ENCODE measurements around the gene CFAP99. TPM values are rescaled to one million over a fixed set of nuclear protein-coding genes. Genes with fewer than 3 reads are reported as not detected.
A peak's percentile ranks its signal among the peaks of the same experiment; 100 is the strongest.

Gene CFAP99
- total RNA-seq, 1 donor from 2014 or later = not detected

DNA sequence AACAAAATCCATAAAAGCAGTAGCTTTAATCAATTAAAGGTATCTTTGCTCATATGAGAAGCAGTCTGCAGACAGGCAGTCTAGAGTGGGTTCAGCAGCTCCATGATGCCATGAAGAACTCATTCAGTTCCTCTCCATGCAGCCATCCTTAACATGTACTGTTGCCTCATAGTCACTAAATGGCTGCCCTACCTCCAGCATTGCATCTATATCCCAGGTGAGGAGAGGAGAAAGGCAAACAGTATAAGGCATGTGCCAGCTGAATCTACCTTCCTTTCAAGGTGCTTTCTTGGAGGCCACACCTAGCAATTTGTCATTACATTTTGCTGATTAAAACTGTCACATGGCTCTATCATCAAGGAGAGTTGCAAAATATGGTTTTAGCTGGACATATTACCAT, 13.2 kb downstream of the CFAP99 start:
- no peak for DNase-seq (ENCODE audit: low read depth)
- TF ChIP-seq, protein P1, sequence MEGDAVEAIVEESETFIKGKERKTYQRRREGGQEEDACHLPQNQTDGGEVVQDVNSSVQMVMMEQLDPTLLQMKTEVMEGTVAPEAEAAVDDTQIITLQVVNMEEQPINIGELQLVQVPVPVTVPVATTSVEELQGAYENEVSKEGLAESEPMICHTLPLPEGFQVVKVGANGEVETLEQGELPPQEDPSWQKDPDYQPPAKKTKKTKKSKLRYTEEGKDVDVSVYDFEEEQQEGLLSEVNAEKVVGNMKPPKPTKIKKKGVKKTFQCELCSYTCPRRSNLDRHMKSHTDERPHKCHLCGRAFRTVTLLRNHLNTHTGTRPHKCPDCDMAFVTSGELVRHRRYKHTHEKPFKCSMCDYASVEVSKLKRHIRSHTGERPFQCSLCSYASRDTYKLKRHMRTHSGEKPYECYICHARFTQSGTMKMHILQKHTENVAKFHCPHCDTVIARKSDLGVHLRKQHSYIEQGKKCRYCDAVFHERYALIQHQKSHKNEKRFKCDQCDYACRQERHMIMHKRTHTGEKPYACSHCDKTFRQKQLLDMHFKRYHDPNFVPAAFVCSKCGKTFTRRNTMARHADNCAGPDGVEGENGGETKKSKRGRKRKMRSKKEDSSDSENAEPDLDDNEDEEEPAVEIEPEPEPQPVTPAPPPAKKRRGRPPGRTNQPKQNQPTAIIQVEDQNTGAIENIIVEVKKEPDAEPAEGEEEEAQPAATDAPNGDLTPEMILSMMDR (conservative IDR thresholded peaks at IDR 0.05; ENCODE audit: low read depth, low read length) = no peak
- no peak overlapping the region for H3K4me3 ChIP-seq (ENCODE audit: low read depth, low read length)

DNA sequence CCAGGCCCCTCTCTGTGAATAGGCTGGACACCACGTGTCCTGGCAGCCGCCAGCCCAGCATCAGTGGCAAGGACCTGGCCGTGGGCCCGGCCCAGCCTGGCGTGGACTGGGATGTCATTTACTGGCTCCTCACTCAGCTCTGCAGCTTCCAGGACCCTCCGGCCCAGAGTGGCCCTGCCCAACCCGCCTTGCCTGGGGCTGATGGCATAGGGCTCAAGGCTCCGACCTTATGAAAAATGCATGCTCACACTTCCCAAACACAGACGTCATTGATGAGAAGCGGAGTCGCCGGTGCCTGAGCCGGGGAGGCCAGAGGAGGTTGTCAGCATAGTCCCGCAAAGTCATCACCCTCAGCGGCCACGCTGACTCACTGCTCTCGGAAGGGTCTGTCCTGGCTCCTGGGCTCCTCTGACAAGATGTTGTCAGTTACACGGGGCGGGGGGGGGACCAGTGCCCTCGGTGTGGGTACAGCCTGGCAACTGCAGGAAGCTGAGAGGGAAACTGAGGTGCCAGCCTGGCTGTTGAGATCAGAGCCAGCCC, 14.3 kb downstream of the CFAP99 start:
- H3K4me3 ChIP-seq (ENCODE audit: low read depth, low read length) = no peak overlapping the region
- TF ChIP-seq, protein P1 (conservative IDR thresholded peaks at IDR 0.05; ENCODE audit: low read depth, low read length) = no peak
- no peak for DNase-seq (ENCODE audit: low read depth)

DNA sequence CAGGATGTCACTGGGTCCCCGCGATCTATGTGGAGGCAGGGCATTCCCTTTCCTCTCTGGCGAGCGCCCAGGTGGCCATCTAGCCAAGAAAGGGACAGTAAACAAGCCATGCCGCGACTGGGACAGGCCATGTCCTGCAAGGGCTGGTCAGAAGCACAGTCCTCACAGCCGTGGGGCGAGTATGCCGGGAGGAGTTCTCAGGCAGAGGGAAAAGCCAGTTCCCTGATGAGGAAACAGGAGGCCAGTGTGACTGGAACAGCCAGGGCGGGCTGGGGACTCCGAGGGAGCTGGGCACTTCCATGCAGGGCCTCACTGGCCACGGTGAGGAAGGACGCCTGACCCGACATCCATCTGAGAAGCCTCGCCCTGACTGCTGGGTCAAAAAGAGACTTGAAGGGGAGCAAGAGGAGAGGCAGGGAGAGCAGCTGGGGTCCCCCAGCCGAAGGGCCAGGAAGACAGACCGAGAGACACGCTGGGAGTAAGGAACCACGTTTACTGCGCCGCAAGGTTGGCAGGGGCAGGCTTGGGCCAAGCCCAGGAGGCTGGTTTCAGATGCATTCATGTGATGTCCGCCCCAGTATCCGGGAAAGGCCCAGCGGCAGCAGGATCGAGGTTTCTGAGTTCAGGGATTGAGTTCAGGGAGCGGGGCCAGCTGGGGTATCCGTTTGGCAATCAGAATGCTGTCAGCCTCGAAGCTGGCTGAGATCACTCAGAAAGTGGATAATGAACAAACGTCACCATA, 15.0 kb downstream of the CFAP99 start:
- no peak for DNase-seq (ENCODE audit: low read depth)
- H3K4me3 ChIP-seq (ENCODE audit: low read depth, low read length) = no peak overlapping the region
- TF ChIP-seq, protein P1 (conservative IDR thresholded peaks at IDR 0.05; ENCODE audit: low read depth, low read length) = no peak

DNA sequence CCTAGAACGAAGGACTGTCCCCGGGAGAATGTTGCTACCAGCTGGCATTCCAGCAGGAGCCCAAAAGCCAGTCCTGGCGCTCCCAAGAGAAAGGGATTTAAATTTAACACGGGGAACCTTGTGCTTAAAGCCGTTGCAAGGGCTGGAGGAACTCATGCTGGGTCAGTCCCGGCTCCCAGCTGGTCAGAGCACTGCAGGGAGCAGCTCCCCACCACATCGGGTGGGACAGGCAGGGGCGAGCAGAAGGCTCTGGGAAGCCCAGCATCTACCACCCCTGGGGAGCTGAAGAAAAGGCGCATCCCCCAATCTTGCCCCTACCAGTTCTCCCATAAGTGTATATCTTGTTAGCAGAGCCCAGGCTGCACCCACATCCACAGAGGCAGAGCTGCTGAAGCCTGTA, 15.7 kb downstream of the CFAP99 start:
- no peak for DNase-seq (ENCODE audit: low read depth)
- H3K4me3 ChIP-seq (ENCODE audit: low read depth, low read length) = no peak overlapping the region
- TF ChIP-seq, protein P1 (conservative IDR thresholded peaks at IDR 0.05; ENCODE audit: low read depth, low read length) = no peak

DNA sequence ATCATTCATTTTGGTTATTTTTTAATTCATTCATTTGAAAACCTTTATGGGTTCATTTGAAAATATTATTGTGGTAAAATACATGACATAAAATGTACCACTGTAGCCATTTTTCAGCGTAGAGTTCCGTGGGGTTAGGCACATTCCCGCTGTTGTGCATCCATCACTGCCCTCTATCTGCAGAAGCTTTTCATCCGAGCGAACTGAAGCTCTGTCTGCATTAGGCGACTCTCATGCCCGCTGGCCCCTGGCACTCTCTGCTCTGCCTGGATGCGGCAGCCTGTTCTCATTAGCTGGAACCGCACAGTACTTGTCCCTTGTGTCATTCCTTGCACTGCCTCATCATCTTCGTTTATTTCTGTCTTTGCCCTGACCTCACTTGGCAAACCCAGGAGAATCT, 17.5 kb downstream of the CFAP99 start:
- H3K4me3 ChIP-seq (ENCODE audit: low read depth, low read length) = no peak overlapping the region
- DNase-seq (ENCODE audit: low read depth) = no peak
- TF ChIP-seq, protein P1 (conservative IDR thresholded peaks at IDR 0.05; ENCODE audit: low read depth, low read length) = peak; percentile 35

DNA sequence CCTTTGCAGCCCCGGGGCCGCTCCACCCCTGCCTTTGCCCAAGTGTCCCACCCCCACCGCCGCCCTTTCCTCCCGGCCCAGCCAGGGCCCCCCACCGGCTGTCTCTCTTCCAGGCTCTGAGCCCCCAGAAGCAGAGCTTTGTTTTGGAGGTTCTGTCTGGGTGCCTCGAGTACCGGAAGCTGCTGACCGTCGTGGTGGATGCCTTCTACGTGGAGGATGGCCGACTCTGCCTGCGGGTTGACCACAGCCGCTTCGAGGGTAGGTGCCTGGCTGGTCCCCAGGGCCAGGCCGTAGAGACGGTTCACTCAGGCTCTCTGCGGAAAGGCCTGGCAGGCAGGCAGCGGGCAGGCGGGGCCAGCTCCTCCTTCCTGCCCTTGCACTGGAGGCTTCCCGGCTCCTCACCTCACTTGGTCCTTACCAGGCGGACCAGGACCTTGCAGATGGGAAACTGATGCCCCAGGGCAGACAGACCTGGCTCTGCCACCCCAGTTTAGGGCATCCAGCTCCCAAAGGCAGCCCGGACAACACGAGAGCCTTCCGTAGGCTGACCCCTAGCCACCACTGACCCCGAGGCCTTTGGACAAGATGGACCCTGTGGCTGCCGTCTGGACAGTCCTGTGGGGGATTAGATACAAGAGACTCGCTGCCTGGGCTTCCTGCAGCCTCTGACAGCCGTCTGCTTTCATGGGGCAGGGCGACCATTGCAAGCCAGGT, 18.2 kb downstream of the CFAP99 start:
- TF ChIP-seq, protein P1 (conservative IDR thresholded peaks at IDR 0.05; ENCODE audit: low read depth, low read length) = no peak
- no peak for DNase-seq (ENCODE audit: low read depth)
- H3K4me3 ChIP-seq (ENCODE audit: low read depth, low read length) = no peak overlapping the region
